ENCODE data around the gene WNT9A.

The WNT9A gene

GRCh38 chr1:227954163-227954850 lies 6.6 kb upstream of the WNT9A start:
- no peak for DNase-seq

GRCh38 chr1:227953022-227953412 lies 5.3 kb upstream of the WNT9A start:
- no peak for DNase-seq

- DNase-seq: no peak
Observed at GRCh38 chr1:227952374-227953021, 4.8 kb upstream of the WNT9A start.

- DNase-seq: no peak
Observed at GRCh38 chr1:227951624-227952373, 4.1 kb upstream of the WNT9A start.

- no peak for DNase-seq
Observed at GRCh38 chr1:227950735-227951346, 3.1 kb upstream of the WNT9A start.

GRCh38 chr1:227949954-227950734 lies 2.4 kb upstream of the WNT9A start:
- no peak for DNase-seq

GRCh38 chr1:227949341-227949921 lies 1.7 kb upstream of the WNT9A start:
- no peak for DNase-seq

- DNase-seq: no peak
Observed at GRCh38 chr1:227948493-227949260, 945 bp upstream of the WNT9A start.

- DNase-seq: no peak
Observed at GRCh38 chr1:227947386-227947675, 401 bp downstream of the WNT9A start.

GRCh38 chr1:227946624-227947385 lies 927 bp downstream of the WNT9A start:
- DNase-seq: peak; percentile 14 to 55

GRCh38 chr1:227945891-227946623 lies 1.7 kb downstream of the WNT9A start:
- DNase-seq: no peak

GRCh38 chr1:227944931-227945890 lies 2.5 kb downstream of the WNT9A start:
- DNase-seq: no peak

GRCh38 chr1:227944090-227944930 lies 3.4 kb downstream of the WNT9A start:
- no peak for DNase-seq

- no peak for DNase-seq
Observed at GRCh38 chr1:227943381-227944089, 4.2 kb downstream of the WNT9A start.

- DNase-seq: no peak
Observed at GRCh38 chr1:227942716-227943261, 4.9 kb downstream of the WNT9A start.

GRCh38 chr1:227942021-227942715 lies 5.6 kb downstream of the WNT9A start:
- DNase-seq: no peak
